Endodermal cell (in vitro differentiated cells): ENCODE results near the gene CHST11. TPM values are rescaled to one million over a fixed set of nuclear protein-coding genes. Genes with fewer than 3 reads are reported as not detected.

Experiments
- DNase-seq: peaks from one replicate; pipeline ENCODE4 v3.0.0-alpha.2; 2017
- H3K27ac ChIP-seq: 2 replicates; pipeline ENCODE4 v1.5.1; 2013; ENCODE audit warnings: mild to moderate bottlenecking, low read depth, low read length, moderate library complexity
- H3K27me3 ChIP-seq: 2 replicates; pipeline ENCODE4 v1.6.1; 2013; ENCODE audit warnings: mild to moderate bottlenecking, low read length, moderate library complexity; ENCODE audit not compliant: insufficient read depth, control insufficient read depth, poor library complexity, severe bottlenecking
- H3K36me3 ChIP-seq: 2 replicates; pipeline ENCODE4 v1.7.0; 2013; ENCODE audit warnings: mild to moderate bottlenecking, low read length, moderate library complexity; ENCODE audit not compliant: control insufficient read depth, insufficient read depth
- H3K4me1 ChIP-seq: one replicate; pipeline ENCODE4 v1.7.0; 2013; ENCODE audit warnings: low read length; ENCODE audit not compliant: control insufficient read depth, insufficient read depth
- H3K4me3 ChIP-seq: 2 replicates; pipeline ENCODE4 v1.5.1; 2013; ENCODE audit warnings: mild to moderate bottlenecking, low read length, moderate library complexity
- H3K9ac ChIP-seq: 2 replicates; pipeline ENCODE4 v1.6.1; 2013; ENCODE audit warnings: mild to moderate bottlenecking, low read length, moderate library complexity; ENCODE audit not compliant: poor library complexity, severe bottlenecking; ENCODE audit errors: extremely low read depth
- H3K9me3 ChIP-seq: 2 replicates; pipeline ENCODE4 v1.6.1; 2013; ENCODE audit warnings: mild to moderate bottlenecking, low read length, moderate library complexity; ENCODE audit not compliant: control insufficient read depth
- H3K27ac Mint-ChIP-seq: 2 replicates; pipeline ENCODE4 v1.8.0; 2020; ENCODE audit warnings: mixed read lengths
- H3K27me3 Mint-ChIP-seq: 2 replicates; pipeline ENCODE4 v1.8.0; 2021; ENCODE audit warnings: mild to moderate bottlenecking, mixed read lengths; ENCODE audit not compliant: insufficient read depth
- H3K36me3 Mint-ChIP-seq: 2 replicates; pipeline ENCODE4 v1.8.0; 2020; ENCODE audit warnings: low read depth, mixed read lengths
- H3K4me1 Mint-ChIP-seq: 2 replicates; pipeline ENCODE4 v1.8.0; 2020; ENCODE audit warnings: mixed read lengths
- H3K4me3 Mint-ChIP-seq: 2 replicates; pipeline ENCODE4 v1.8.0; 2020; ENCODE audit warnings: mild to moderate bottlenecking, moderate library complexity, mixed read lengths
- H3K9me3 Mint-ChIP-seq: 2 replicates; pipeline ENCODE4 v1.8.0; 2020; ENCODE audit warnings: mild to moderate bottlenecking, mixed read lengths
- WGBS, 2 experiments: methylation state at CpG; one replicate each; pipeline versions ENCODE4 v1.1.5 to v1.1.7; 2013; ENCODE audit warnings: missing lambda C conversion rate in 2 of 2, mixed read lengths in 1 of 2; ENCODE audit not compliant: insufficient coverage in 1 of 2, insufficient read length in 1 of 2; 5-methylcytosine and 5-hydroxymethylcytosine counted together
- total RNA-seq, 2 donors: library from RNA; stranded (reverse); fragmentation: NEBNext Ultra II Directional in 1 of 2; extraction: Animal tissue kit (Norgen Biotek cat#: 25700) in 1 of 2; gene quantifications; 2 replicates in 1 of 2; 3 replicates in 1 of 2; pipeline ENCODE4 v1.2.1, GENCODE V29; 2021
- TF ChIP-seq, protein P1 (sequence below): fragments of 200-600 bp; sonication (generic); conservative IDR thresholded peaks from 2 replicates; pipeline ENCODE4 v1.5.0; 2021; ENCODE audit warnings: antibody characterized with exemption, mild to moderate bottlenecking

Gene CHST11
- total RNA-seq, 2 donors from 2014 or later: 30.7 to 36.2 TPM

GRCh38 chr12:104529130-104529874 lies 72.6 kb downstream of the CHST11 start:
- H3K9ac ChIP-seq: no peak overlapping the region
- H3K27me3 Mint-ChIP-seq: no peaks in the 10 kb centered on the region
- 95 to 100% methylated on average over 3 of the region's 3 CpGs for WGBS, 2 experiments
- H3K4me3 Mint-ChIP-seq: no peak overlapping the region
- H3K27ac ChIP-seq: no peak overlapping the region
- H3K4me1 ChIP-seq: peaks cover 22% of the 10 kb centered on the region
- H3K27ac Mint-ChIP-seq: peak overlapping the region; percentile 26
- peaks cover 2% of the 10 kb centered on the region for H3K9me3 Mint-ChIP-seq
- no peaks in the 10 kb centered on the region for H3K36me3 ChIP-seq
- no peaks in the 10 kb centered on the region for H3K9me3 ChIP-seq
- DNase-seq: no peak
- no peaks in the 10 kb centered on the region for H3K27me3 ChIP-seq
- peaks cover 5% of the 10 kb centered on the region for H3K36me3 Mint-ChIP-seq
- no peak overlapping the region for H3K4me3 ChIP-seq
- TF ChIP-seq, protein P1, sequence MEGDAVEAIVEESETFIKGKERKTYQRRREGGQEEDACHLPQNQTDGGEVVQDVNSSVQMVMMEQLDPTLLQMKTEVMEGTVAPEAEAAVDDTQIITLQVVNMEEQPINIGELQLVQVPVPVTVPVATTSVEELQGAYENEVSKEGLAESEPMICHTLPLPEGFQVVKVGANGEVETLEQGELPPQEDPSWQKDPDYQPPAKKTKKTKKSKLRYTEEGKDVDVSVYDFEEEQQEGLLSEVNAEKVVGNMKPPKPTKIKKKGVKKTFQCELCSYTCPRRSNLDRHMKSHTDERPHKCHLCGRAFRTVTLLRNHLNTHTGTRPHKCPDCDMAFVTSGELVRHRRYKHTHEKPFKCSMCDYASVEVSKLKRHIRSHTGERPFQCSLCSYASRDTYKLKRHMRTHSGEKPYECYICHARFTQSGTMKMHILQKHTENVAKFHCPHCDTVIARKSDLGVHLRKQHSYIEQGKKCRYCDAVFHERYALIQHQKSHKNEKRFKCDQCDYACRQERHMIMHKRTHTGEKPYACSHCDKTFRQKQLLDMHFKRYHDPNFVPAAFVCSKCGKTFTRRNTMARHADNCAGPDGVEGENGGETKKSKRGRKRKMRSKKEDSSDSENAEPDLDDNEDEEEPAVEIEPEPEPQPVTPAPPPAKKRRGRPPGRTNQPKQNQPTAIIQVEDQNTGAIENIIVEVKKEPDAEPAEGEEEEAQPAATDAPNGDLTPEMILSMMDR: no peak
- peaks cover 43% of the 10 kb centered on the region for H3K4me1 Mint-ChIP-seq

DNA sequence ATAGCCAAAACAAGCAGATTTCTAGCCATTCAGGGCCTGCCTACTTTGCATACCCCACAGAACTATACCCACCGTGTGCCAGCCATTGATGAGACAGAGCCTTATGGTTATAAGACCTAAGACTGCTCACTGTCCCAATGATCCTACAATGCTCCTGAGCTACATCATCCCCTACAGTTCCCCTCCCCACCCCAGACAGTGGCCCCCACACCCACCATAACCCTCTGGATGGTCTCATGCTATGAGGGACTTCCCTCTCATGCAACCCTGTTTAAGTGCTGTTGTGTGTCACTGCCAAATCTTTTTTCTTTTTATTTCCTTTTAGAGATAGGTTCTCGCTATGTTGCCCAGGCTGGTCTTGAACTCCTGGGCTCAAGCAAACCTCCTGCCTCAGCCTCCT lies 75.9 kb downstream of the CHST11 start:
- Mint-ChIP-seq H3K36me3 (peaks cover 3% of the 10 kb centered on the region), H3K27me3 (no peaks in the 10 kb centered on the region), H3K4me3 (no peak overlapping the region), H3K4me1 (peaks cover 28% of the 10 kb centered on the region), H3K9me3 (peaks cover under 1% of the 10 kb centered on the region), H3K27ac (no peak overlapping the region)
- Histone ChIP-seq H3K9ac (no peak overlapping the region), H3K4me1 (peaks cover 7% of the 10 kb centered on the region), H3K27ac (no peak overlapping the region), H3K4me3 (no peak overlapping the region), H3K9me3 (no peaks in the 10 kb centered on the region), H3K36me3 (no peaks in the 10 kb centered on the region), H3K27me3 (no peaks in the 10 kb centered on the region)
- TF ChIP-seq, protein P1: no peak
- no peak for DNase-seq
- 93 to 100% methylated on average over 2 of the region's 2 CpGs for WGBS, 2 experiments

GRCh38 chr12:104533134-104533533 lies 76.4 kb downstream of the CHST11 start:
- 100% methylated on average over 2 of the region's 2 CpGs for WGBS, 2 experiments
- H3K9me3 Mint-ChIP-seq: no peaks in the 10 kb centered on the region
- H3K4me3 Mint-ChIP-seq: no peak overlapping the region
- H3K27me3 ChIP-seq: no peaks in the 10 kb centered on the region
- H3K27ac ChIP-seq: no peak overlapping the region
- H3K27ac Mint-ChIP-seq: no peak overlapping the region
- H3K36me3 ChIP-seq: no peaks in the 10 kb centered on the region
- TF ChIP-seq, protein P1: no peak
- no peak overlapping the region for H3K9ac ChIP-seq
- H3K4me3 ChIP-seq: no peak overlapping the region
- peaks cover 27% of the 10 kb centered on the region for H3K4me1 Mint-ChIP-seq
- H3K9me3 ChIP-seq: no peaks in the 10 kb centered on the region
- no peak for DNase-seq
- H3K36me3 Mint-ChIP-seq: peaks cover 2% of the 10 kb centered on the region
- H3K4me1 ChIP-seq: peaks cover 7% of the 10 kb centered on the region
- H3K27me3 Mint-ChIP-seq: no peaks in the 10 kb centered on the region
